Breast epithelium (tissue), 4 donors: ENCODE measurements around the gene NAA25. TPM values are rescaled to one million over a fixed set of nuclear protein-coding genes. Genes with fewer than 3 reads are reported as not detected.

Experiments used
- DNase-seq, 2 donors: peaks; one replicate each; pipeline ENCODE4 v3.0.0-alpha.2; 2019; ENCODE audit warnings: low spot score in 2 of 2
- H3K27ac ChIP-seq, 2 donors: fragments of 200-600 bp; sonication (generic) in 1 of 2; one replicate each; pipeline ENCODE4 v1.5.1; 2016 to 2019; ENCODE audit warnings: mild to moderate bottlenecking in 1 of 2
- H3K27me3 ChIP-seq, 2 donors: fragments of 200-600 bp; sonication (generic) in 1 of 2; one replicate each; pipeline versions ENCODE4 v1.5.1 to v1.6.0; 2017 to 2019; ENCODE audit warnings: control low read depth in 1 of 2, mild to moderate bottlenecking in 1 of 2
- H3K36me3 ChIP-seq: fragments of 200-600 bp; one replicate; pipeline ENCODE4 v1.5.1; 2019
- H3K4me1 ChIP-seq, 2 donors: fragments of 200-600 bp; sonication (generic); one replicate each; pipeline ENCODE4 v1.5.1; 2016 to 2019; ENCODE audit warnings: control low read depth in 1 of 2
- H3K4me3 ChIP-seq, 3 donors: fragments of 200-600 bp; sonication (generic); 1 replicate in 2 of 3; 2 replicates in 1 of 3; pipeline ENCODE4 v1.5.1; 2016 to 2019; ENCODE audit warnings: mild to moderate bottlenecking in 3 of 3, moderate library complexity in 2 of 3
- H3K9me3 ChIP-seq, 2 donors: fragments of 200-600 bp; sonication (generic) in 1 of 2; one replicate each; pipeline ENCODE4 v1.5.1; 2016 to 2019; ENCODE audit warnings: control low read depth in 1 of 2
- CTCF ChIP-seq, 3 donors: fragments of 450-650 bp; IDR thresholded peaks; one replicate each; pipeline ENCODE4 v1.5.1; 2016 to 2017; ENCODE audit warnings: antibody characterized with exemption in 3 of 3, mild to moderate bottlenecking in 3 of 3, moderate library complexity in 3 of 3
- POLR2A ChIP-seq: fragments of 450-650 bp; IDR thresholded peaks from one replicate; pipeline ENCODE4 v1.6.1; 2016; ENCODE audit warnings: antibody characterized with exemption, mild to moderate bottlenecking, moderate library complexity
- POLR2AphosphoS5 ChIP-seq, 3 donors: sonication (generic); formaldehyde crosslinking; IDR thresholded peaks; one replicate each; pipeline ENCODE4 v1.6.1; 2017; ENCODE audit warnings: antibody characterized with exemption in 3 of 3
- intact Hi-C: fragments of 100-400 bp; cut with DNase I; formaldehyde crosslinking; loops from one replicate; pipeline ENCODE4 v1.15.1; 2023; ENCODE audit warnings: low total_unique reads
- total RNA-seq, 3 donors: library from RNA; depleted of rRNA; stranded (reverse); fragments of >200 nt; gene quantifications; one replicate each; pipeline ENCODE4 v1.1.0, GENCODE V29; 2016

NAA25 gene
- total RNA-seq, 3 donors from 2014 or later = 16.8 to 48.3 (median 37.0) TPM

GRCh38 chr12:112096667-112097066, 11.9 kb downstream of the NAA25 start:
- H3K9me3 ChIP-seq = no peaks in the 10 kb centered on the region
- H3K4me3 ChIP-seq = no peak overlapping the region
- H3K4me1 ChIP-seq = no peaks in the 10 kb centered on the region
- H3K27ac ChIP-seq = no peak overlapping the region
- no peaks in the 10 kb centered on the region for H3K36me3 ChIP-seq
- TF ChIP-seq POLR2AphosphoS5 (IDR thresholded peaks at IDR 0.05) (no peak), POLR2A (no peak), CTCF (IDR thresholded peaks at IDR 0.05) (no peak)
- DNase-seq = no peak
- no peaks in the 10 kb centered on the region for H3K27me3 ChIP-seq
- intact Hi-C loops = no loop called here

GRCh38 chr12:112096070-112096469, 12.5 kb downstream of the NAA25 start:
- H3K27me3 ChIP-seq = no peaks in the 10 kb centered on the region
- intact Hi-C loops = no loop called here
- no peak overlapping the region for H3K4me3 ChIP-seq
- no peaks in the 10 kb centered on the region for H3K4me1 ChIP-seq
- no peaks in the 10 kb centered on the region for H3K9me3 ChIP-seq
- DNase-seq = no peak
- TF ChIP-seq POLR2A (no peak), POLR2AphosphoS5 (IDR thresholded peaks at IDR 0.05) (no peak), CTCF (IDR thresholded peaks at IDR 0.05) (no peak)
- H3K27ac ChIP-seq = no peak overlapping the region
- H3K36me3 ChIP-seq = no peaks in the 10 kb centered on the region

GRCh38 chr12:112091563-112091962, 17.0 kb downstream of the NAA25 start:
- no peak for TF ChIP-seq CTCF (IDR thresholded peaks at IDR 0.05)
- no peak for TF ChIP-seq POLR2AphosphoS5 (IDR thresholded peaks at IDR 0.05)
- no peak for TF ChIP-seq POLR2A
- H3K9me3 ChIP-seq = no peaks in the 10 kb centered on the region
- intact Hi-C loops = no loop called here
- H3K4me1 ChIP-seq = no peaks in the 10 kb centered on the region
- DNase-seq = no peak
- H3K27me3 ChIP-seq = no peaks in the 10 kb centered on the region
- no peak overlapping the region for H3K4me3 ChIP-seq
- no peak overlapping the region for H3K27ac ChIP-seq
- H3K36me3 ChIP-seq = no peaks in the 10 kb centered on the region

- Histone ChIP-seq H3K9me3 (no peaks in the 10 kb centered on the region), H3K27me3 (no peaks in the 10 kb centered on the region), H3K4me1 (no peaks in the 10 kb centered on the region), H3K4me3 (no peak overlapping the region), H3K27ac (no peak overlapping the region), H3K36me3 (no peaks in the 10 kb centered on the region)
- TF ChIP-seq POLR2A = no peak
- no peak for TF ChIP-seq POLR2AphosphoS5 (IDR thresholded peaks at IDR 0.05)
- no peak for TF ChIP-seq CTCF (IDR thresholded peaks at IDR 0.05)
- no peak for DNase-seq
- intact Hi-C loops = no loop called here
Measured at GRCh38 chr12:112087851-112088250, 20.7 kb downstream of the NAA25 start.

- no peak for TF ChIP-seq CTCF (IDR thresholded peaks at IDR 0.05)
- no peak for TF ChIP-seq POLR2A
- TF ChIP-seq POLR2AphosphoS5 (IDR thresholded peaks at IDR 0.05) = no peak
- Histone ChIP-seq H3K9me3 (no peaks in the 10 kb centered on the region), H3K4me3 (no peak overlapping the region), H3K27me3 (no peaks in the 10 kb centered on the region), H3K36me3 (no peaks in the 10 kb centered on the region), H3K4me1 (no peaks in the 10 kb centered on the region), H3K27ac (no peak overlapping the region)
- DNase-seq = no peak
- intact Hi-C loops = no loop called here
Measured at GRCh38 chr12:112087055-112087850, 21.3 kb downstream of the NAA25 start.
